CD4-positive, alpha-beta T cell treated with Interleukin-1 beta for 1 hour (primary cell): ENCODE data around the gene ASB3.
"Not testable (repeated sequence)": the region's sequence is repeated elsewhere in the genome, so short reads cannot be mapped to it uniquely, and the experiment has no call there.

ENCODE experiments used
- DNase-seq, 2 donors: peaks; one replicate each; pipeline ENCODE4 v3.0.0-alpha.2; 2020 to 2022

The ASB3 gene

DNA sequence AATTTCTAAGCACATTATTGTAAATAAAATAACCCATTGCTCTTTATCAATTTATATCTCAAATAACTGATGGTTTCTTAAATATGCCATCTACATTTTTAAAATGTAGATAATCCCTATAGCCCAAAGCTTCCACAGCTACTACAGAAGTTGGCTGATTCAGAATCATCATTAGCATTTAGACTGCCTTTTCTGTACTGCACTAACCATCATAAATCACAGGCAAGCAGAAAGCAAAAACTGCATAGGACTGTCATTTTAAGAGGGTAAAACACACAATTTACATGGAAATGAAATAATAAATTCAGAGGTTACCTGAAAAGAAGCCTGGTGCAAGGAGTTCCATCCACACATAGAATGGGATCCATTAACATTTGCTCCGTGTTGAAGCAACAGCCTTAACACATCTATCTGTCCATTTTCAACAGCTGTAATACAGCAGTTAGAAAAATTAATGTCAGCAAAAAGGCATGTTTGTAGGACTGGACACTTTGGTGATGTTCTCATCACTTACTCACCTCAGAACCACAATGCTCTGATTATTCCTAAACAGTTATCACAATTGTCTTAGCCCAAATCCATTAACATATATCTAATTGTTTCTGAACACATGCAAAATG lies 57.5 kb downstream of the ASB3 start:
- no peak for DNase-seq

DNA sequence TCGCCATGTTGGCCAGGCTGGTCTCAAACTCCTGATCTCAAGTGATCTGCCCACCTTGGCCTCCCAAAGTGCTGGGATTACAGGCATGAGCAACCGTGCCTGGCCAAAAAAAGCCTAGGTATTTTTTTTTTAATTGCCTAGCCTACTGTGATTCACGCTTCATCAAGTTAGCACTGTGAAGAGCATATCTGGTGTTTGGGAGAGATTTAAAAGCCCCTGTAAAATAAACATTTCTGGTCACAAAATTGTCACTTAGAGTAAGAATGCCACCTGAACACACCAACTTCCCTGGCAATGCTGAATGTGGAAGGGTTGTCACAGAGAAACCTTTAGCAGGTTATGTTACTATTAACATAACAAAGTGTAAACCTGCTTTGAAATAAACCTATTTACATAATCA lies 58.8 kb downstream of the ASB3 start:
- DNase-seq = no peak

DNA sequence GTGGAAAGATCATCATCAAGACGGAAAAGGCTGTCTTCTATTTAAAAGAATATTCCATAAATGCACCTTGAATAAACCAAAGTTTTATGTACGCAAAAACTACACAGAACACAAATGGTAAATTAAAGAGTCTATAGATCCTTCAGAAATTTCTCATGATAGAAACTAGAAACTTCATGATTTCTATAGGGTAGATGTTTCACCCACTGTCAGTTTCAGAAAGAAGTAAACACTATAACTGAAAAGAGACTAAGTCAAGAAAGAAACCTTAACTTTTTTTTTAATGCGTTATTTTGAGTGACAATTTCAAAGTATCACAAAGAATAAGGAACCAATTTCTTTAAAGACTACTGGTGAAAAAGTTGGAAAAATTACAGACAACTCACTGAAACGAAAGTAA lies 61.1 kb downstream of the ASB3 start:
- no peak for DNase-seq

DNA sequence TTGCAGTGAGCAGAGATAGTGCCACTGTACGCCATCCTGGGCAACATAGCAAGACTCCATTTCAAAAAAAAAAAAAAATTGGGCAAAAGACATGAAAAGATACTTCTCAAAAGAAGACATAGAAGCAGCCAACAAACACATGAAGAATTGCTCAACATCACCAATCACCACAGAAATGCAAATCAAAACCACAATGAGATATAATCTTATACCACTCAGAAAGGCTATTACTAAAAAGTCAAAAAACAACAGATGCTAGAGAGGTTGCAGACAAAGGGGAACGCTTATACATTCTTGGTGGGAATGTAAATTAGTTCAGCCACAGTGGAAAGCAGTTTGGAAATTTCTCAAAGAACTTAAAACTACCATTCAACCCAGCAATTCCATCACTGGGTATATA lies 62.2 kb downstream of the ASB3 start:
- DNase-seq = no peak

DNA sequence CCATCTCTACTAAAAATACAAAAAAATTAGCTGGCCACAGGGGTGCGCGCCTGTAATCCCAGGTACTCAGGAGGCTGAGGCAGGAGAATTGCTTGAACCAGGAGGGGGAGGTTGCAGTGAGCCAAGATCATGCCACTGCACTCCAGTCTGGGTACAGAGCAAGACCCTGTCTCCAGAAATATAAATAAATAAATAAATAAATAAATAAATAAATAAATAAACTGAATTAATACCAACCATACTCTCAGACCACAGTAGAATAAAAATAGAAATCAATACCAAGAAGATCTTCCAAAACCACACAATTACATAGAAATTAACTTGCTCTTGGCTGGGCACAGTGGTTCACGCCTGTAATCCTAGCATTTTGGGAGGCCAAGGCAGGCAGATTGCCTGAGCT lies 65.8 kb downstream of the ASB3 start:
- DNase-seq = not testable (repeated sequence)

DNA sequence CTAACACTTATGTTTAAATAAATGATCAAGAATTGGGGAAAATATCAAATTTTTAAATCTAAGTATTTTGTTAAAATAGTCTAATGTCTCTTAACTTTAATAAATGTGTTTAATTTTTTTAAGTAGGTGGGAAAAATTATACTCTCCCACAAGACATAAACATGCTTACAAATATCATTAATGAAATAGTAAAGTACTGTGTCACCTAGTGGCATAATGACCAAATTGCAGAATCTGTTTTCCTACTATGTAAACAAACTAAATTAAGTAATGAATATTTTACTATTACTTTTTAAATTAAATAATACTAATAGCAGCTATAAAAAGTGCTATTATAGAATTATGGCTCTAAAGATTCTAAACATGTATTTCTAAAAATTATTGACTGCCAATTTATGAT lies 71.2 kb downstream of the ASB3 start:
- DNase-seq = no peak

DNA sequence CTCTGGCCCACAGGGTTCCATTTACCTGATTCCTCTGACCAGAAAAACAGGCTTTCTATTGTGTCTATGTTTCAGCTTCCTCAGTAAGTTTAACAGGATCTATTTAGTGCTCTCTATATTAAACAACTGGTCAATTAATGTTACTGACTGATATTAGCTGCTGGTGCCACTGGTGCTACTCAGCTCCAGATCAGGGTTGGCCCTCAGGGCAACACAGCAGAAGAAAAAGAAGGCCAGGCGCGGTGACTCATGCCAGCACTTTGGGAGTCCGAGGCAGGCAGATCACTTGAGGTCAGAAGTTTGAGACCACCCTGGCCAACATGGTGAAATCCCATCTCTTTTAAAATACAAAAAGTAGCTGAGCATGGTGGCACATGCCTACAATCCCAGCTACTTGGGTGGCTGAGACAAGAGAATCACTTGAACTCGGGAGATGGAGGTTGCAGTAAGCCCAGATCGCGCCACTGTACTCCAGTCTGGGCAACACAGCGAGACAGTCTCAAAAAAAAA lies 75.4 kb downstream of the ASB3 start:
- no peak for DNase-seq

DNA sequence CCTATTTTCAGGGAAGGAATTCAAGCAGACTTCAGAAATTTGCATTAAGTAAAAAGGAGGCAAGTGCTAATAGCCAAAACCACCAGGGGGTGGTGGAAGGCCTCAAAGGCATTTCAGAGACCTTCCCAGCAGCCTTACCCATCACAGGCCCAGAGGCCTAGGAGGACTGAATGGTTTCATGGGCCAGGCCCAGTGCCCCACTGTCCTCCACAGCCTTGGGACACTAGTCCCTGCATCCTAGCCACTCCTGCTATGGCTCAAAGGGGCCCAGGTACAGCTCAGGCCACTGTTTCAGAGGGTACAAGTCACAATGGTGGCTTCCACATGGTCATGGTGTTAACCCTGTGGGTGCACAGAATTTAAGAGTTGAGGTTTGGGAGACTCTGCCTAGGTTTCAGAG lies 77.8 kb downstream of the ASB3 start:
- no peak for DNase-seq

DNA sequence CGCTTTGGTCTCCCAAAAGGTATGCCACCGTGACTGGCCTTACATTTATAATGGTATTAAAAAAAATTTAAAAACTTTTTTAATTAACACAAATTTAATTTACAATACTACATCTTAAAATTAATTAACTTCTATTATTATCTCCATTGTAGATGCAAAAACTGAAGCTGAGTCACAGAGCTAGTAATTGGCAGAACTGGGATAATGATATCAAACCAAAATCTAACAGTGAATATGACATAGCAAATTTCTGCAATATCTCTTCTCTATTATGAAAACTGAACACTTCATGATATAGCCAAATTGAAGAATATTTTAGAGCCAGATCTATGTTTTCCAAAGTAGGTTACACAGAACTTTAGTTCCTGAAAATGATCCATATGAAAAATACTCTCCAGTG lies 85.5 kb downstream of the ASB3 start:
- DNase-seq = no peak

DNA sequence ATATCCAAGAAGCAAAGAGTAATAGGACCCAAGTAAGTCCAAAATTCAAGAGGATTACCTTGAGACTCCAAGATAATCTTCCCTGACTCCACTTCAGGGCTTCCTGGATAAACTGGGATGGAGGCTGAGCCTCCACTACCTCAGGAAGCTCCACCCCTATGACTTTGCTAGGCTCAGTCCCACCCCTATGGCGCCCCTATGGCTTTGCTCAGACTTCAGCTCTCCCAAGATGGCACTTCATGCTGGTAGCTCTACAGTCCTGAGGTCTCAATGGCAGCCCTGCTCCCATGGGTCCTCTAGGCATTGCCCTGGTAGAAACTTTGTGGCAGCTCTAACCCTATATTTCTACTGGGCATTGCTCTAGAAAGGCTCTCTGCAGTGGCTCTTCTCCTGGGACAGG lies 89.1 kb downstream of the ASB3 start:
- DNase-seq = no peak

DNA sequence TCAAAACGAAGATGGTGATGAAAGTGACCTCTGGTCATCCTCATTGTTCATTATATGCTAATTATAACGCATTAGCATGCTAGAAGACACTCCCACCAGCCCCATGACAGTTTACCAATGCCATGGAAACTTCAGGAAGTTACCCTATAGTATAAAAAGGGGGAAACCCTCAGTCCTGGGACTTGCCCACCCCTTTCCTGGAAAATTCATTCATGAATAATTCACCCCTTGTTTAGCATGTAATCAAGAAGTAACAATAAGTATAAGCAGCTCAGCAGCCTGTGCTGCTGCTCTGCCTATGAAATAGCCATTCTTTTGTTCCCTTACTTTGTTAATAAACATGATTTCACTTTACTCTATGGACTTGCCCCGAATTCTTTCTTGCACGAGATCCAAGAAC lies 89.7 kb downstream of the ASB3 start:
- DNase-seq = no peak

DNA sequence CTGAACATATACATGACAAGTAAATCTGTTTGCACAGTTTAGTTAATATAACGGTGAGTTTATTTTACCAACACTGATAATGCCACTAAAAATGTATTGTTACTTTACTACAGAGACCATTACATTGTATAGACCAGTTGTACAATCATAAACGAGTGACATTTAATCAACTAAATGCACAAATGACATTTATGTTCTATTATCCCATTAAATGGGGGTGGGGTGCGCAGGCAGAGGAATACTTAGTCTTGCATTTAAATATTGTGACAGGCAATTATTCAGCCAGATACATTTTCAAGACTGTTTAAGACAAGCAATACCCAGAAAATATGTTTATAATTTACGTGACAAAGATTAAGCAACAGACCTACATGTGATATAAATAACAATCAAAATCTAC lies 91.2 kb downstream of the ASB3 start:
- no peak for DNase-seq

DNA sequence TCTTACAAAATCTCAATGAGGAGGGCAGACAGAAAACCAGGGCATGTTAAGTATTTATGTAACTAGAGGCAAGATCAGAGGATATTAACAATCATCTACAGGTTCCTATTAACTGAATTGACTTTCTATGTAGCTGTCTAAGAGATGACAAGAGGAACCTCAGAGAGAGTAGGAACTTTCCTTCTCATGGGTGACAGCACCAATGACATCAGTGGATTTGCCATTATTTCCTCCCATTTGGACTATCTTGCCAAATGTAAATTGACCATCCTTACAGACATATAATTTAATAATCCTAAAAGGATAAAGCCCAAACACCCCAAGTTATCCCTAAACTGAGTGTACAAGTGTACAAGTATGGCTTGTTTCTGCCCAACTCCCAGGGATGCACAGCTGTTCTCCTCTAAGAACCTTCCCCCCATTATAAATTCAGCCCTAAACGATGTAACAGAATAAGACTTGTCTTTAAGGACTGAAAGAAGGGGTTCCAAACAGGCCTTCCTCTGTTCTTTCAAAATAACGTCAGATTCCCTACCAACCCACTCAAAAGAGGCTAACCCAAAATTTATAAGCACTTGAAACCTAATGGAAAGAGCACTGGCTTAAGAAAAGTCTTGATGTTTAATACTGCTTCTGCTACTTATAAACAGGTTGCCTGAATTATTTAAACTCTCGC lies 92.5 kb downstream of the ASB3 start:
- DNase-seq = no peak

DNA sequence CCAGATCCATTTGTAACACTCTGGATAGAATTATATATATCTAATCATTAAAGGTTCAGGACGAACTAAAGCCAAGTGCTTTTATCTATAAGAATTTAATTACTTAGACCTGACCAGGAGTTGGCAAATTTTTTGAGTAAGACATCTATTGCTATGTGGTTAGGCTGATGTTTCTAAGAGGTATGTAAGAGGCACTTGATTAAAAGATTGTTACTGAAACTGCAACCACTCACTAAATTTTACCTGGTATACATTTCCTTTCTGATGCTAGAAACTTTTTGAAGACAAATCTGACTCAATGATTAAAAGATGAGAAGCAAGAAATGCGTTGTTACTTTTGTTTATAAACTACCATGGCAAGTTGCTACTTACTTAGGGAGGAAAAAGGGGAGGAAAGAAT lies 95.9 kb downstream of the ASB3 start:
- DNase-seq = no peak

DNA sequence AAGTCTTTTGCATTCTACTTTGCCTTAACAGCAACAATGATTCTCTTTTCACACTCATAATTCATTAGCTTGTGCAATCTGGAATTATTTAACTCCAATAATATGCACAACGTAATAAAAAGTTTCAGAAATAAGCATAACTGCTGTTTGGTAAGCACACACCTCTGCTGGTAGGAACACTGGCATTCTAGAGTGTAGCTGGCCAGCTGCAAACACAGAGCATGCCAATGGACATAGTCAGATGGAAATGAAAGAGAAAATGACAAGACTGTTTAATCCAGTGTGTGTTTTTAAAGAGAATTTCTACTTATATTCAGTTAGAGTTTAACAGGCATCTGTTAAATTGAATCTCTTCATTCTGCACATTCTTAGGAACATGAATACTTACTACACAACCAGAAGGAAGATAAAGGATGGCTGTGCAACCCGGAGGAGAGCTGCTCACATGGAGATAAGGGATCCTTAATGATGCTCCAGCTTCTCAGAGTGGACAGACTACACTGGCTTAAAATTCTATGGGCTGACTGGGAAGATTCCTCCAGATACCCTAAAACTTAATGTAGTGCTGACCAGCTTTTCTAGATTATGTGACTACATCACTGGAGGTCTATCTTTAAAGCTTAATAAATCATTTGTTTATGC lies 113.8 kb downstream of the ASB3 start:
- no peak for DNase-seq

DNA sequence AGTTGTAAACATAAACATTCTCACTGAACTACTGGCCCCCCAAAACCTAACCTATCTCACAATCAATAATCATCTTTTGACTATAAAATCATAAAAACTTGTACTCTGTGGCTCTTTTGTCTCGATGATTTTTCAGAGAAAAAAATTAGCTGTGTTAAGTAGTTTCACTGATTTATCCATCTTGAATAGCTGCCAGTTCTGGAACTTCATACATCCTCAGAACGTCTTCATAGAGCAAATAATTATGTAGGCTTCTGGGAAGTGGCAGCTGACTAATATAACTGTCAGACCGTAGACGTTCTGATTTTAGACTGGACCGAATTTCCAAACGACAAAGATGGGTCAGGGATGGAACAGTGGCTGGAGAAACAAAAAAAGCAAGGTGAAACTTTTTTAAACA lies 116.4 kb downstream of the ASB3 start:
- DNase-seq = no peak

DNA sequence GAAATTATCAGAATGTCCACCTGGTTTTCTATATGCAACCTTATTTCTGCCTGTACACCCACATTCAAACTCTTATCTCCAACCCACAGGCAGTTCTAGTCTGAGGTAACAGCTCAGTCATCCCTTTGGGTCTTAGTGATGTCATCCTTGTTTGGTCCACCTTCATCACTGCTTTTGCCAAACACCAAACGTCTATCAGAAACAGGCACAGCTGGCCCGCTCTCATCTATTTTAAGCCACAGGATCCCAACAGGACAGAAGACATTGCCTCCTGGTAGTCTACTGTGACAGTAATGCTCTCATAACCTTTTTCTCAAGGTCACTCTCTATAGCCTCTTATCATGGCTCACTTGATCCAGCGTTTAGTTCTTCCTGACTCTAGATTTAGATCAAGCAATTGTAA lies 118.1 kb downstream of the ASB3 start:
- DNase-seq = no peak

DNA sequence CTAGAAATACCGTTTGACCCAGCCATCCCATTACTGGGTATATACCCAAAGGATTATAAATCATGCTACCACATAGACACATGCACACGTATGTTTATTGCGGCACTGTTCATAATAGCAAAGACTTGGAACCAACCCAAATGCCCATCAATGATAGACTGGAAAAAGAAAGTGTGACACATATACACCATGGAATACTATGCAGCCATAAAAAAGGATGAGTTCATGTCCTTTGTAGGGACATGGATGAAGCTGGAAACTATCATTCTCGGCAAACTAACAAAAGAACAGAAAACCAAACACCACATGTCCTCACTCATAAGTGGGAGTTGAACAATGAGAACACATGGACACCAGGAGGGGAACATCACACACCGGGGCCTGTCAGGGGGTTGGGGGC lies 119.6 kb downstream of the ASB3 start:
- not testable (repeated sequence) for DNase-seq

DNA sequence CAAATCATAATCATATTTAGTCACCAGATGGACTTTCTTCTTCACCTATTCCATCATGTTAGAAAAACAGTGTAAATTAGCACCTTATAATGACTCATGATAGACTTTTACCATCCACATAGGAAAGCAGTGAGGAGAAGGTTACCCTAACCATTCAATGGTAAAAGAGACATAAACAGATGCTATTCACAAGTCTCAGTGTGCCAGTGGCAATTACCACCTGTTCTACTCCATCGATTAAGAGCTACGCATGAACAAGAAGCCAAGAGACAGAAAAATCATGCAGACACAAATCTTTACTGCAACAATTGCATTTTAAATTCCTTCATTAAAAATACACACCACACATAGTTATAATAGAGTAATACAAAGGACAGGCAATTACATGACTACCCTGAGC lies 125.9 kb downstream of the ASB3 start:
- no peak for DNase-seq

DNA sequence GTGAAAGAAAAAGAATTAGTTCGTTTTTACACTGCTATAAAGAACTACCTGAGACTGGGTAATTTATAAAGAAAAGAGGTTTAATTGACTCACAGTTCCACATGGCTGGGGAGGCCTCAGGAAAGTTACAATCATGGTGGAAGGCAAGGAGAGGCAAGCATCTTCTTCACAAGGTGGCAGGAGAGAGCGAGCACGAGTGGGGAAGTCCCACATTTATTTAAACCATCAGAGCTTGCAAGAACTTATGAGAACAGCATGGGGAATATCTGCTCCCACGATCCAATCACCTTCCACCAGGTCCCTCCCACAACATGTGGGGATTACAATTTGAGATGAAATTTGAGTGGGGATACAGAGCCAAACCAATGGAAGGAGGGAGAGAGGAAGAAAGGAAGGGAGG lies 128.3 kb downstream of the ASB3 start:
- not testable (repeated sequence) for DNase-seq

DNA sequence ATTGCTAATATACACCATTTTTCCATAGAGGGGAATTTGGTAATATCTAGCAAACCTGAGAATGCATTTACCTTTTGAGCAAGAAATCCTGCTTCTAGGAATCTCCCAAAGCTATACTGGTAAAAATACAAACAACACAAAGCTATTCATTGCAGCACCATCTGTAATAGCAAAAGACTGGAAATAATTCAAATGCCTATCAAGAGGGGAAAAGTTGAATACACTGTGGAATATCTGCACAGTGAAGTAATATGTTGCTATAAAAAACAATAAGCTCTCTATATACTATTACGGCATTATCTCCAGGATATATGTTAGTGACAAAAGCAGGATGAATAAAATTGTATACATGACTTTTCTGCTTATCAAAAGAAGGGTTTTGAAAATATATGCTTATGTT lies 131.5 kb downstream of the ASB3 start:
- DNase-seq = no peak

DNA sequence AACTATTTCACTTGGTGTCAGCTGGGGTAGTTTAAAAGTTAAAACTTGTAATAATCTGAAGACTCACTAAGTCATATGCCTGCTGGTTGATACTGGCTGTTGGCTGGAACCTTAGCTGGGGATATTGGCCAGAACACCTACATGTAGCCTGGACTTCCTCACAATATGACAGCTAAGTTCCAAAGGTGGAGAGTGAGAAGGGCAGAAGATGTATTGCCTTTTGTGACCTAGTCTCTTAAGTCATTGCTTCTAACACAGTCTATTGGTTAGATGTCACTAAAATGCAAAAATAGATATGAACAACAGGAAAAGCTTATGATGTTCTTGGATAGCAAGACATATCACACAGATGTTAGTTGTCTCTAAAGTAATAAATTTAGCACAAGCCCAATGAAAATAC lies 132.4 kb downstream of the ASB3 start:
- no peak for DNase-seq

DNA sequence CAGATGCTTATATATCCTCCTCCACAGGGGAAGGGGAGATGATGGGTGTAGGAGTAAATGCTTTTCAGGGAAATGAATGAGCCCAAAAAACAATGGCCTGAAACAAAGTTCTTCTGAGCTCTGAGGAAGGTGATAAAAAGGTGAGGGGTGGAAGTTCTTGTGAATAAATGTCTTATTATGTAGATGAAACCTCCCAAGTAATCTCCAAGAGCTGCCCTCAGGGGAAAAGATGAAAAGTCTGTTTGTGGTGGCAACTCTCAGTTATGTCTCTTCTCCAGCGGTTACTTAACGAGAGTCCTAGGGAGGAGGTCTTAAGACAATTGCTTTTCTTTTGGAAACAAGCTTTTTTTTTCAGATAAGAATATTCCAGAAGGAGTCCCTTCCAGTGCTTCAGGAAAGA lies 134.6 kb downstream of the ASB3 start:
- DNase-seq = no peak

DNA sequence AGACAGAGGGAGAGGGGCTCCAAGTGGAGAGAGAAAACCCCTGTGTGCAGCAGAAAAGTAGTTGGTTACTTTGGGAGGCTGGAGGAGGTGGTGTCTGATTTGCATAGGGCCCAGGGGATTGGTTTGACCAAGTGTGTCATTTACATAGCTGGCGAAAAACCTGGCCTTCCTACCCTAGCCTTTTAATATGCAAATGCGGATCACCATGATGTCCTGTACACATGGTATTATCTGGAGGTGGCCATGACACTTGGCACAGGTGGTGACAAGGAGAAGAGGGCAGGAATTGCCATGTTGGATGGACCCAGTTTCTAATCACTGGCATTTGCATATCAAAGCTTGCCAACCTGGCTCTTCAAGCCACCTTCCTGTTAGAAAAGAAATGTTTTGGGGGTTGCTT lies 140.0 kb downstream of the ASB3 start:
- no peak for DNase-seq

DNA sequence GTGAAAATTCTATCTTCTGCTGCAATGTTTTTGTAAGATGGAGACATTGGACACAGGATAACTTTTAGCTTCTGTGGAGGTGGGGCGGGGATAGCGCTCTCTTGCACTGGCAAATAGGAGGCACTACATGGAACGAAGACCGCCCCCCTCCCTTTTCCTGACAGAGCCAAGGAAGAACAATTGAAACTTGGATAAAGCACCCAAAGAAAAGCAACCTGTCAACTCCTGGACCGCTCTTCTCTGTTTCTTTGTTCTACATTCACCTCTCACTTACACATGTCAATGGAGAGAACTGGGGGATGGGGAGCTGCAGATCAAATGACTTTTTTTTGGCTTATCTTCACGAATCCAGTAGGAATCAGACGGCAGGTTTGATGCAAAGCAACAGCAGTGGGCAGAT lies 145.5 kb downstream of the ASB3 start:
- DNase-seq = no peak
